Trophoblast cell (in vitro differentiated cells and primary cell): ENCODE measurements around the gene TBX4.
A peak's percentile ranks its signal among the peaks of the same experiment; 100 is the strongest.

Source experiments
- DNase-seq, 2 donors: peaks; one replicate each; pipeline ENCODE4 v3.0.0-alpha.2; 2016
- H2AFZ ChIP-seq: 2 replicates; pipeline ENCODE4 v1.6.1; 2013; ENCODE audit warnings: low read length, moderate library complexity, mild to moderate bottlenecking; ENCODE audit not compliant: insufficient read depth, poor library complexity
- H2AK5ac ChIP-seq: 2 replicates; pipeline ENCODE4 v1.6.1; 2013; ENCODE audit warnings: mild to moderate bottlenecking, low read length
- H2BK120ac ChIP-seq: 2 replicates; pipeline ENCODE4 v1.6.1; 2013; ENCODE audit warnings: low read length, mild to moderate bottlenecking, moderate library complexity; ENCODE audit not compliant: insufficient read depth, poor library complexity
- H2BK12ac ChIP-seq: 2 replicates; pipeline ENCODE4 v1.6.1; 2013; ENCODE audit warnings: mild to moderate bottlenecking, low read length, moderate library complexity
- H2BK5ac ChIP-seq: 2 replicates; pipeline ENCODE4 v1.6.1; 2013; ENCODE audit warnings: low read length, low read depth, moderate library complexity, mild to moderate bottlenecking; ENCODE audit not compliant: poor library complexity
- H3K14ac ChIP-seq: 2 replicates; pipeline ENCODE4 v1.6.1; 2013; ENCODE audit warnings: mild to moderate bottlenecking, low read length
- H3K18ac ChIP-seq: 2 replicates; pipeline ENCODE4 v1.6.1; 2013; ENCODE audit warnings: mild to moderate bottlenecking, low read length
- H3K23ac ChIP-seq: 2 replicates; pipeline ENCODE4 v1.6.1; 2013; ENCODE audit warnings: low read length
- H3K27ac ChIP-seq: 2 replicates; pipeline ENCODE4 v1.5.1; 2013; ENCODE audit warnings: low read depth, mild to moderate bottlenecking, inconsistent platforms, low read length, moderate library complexity
- H3K27me3 ChIP-seq: 2 replicates; pipeline ENCODE4 v1.6.1; 2013; ENCODE audit warnings: inconsistent platforms, mild to moderate bottlenecking, low read length, moderate library complexity; ENCODE audit not compliant: insufficient read depth
- H3K36me3 ChIP-seq, 2 experiments: 1 replicate in 1 of 2; 2 replicates in 1 of 2; pipeline ENCODE4 v1.6.1; 2013; ENCODE audit warnings: low read length in 2 of 2, mild to moderate bottlenecking in 2 of 2, moderate library complexity in 1 of 2; ENCODE audit not compliant: insufficient read depth in 2 of 2, control insufficient read depth in 1 of 2
- H3K4ac ChIP-seq: 2 replicates; pipeline ENCODE4 v1.6.1; 2013; ENCODE audit warnings: low read depth, mild to moderate bottlenecking, low read length, moderate library complexity
- H3K4me1 ChIP-seq, 2 experiments: 1 replicate in 1 of 2; 2 replicates in 1 of 2; pipeline ENCODE4 v1.6.1; 2013; ENCODE audit warnings: low read length in 2 of 2, mild to moderate bottlenecking in 2 of 2, moderate library complexity in 1 of 2; ENCODE audit not compliant: insufficient read depth in 2 of 2, control insufficient read depth in 1 of 2
- H3K4me2 ChIP-seq: 2 replicates; pipeline ENCODE4 v1.6.1; 2013; ENCODE audit warnings: inconsistent platforms, mild to moderate bottlenecking, low read length, moderate library complexity
- H3K4me3 ChIP-seq: 2 replicates; pipeline ENCODE4 v1.5.1; 2013; ENCODE audit warnings: mild to moderate bottlenecking, low read depth, low read length, inconsistent platforms
- H3K79me1 ChIP-seq: one replicate; pipeline ENCODE4 v1.6.1; 2013; ENCODE audit warnings: low read length
- H3K79me2 ChIP-seq: 2 replicates; pipeline ENCODE4 v1.6.1; 2013; ENCODE audit warnings: low read length, mild to moderate bottlenecking; ENCODE audit not compliant: control insufficient read depth, insufficient read depth, poor library complexity
- H3K9ac ChIP-seq: 2 replicates; pipeline ENCODE4 v1.6.1; 2013; ENCODE audit warnings: mild to moderate bottlenecking, low read length
- H3K9me3 ChIP-seq: 2 replicates; pipeline ENCODE4 v1.6.1; 2013; ENCODE audit warnings: low read depth, mild to moderate bottlenecking, control low read depth, inconsistent platforms, low read length; ENCODE audit not compliant: insufficient read depth
- H4K12ac ChIP-seq: 2 replicates; pipeline ENCODE4 v1.6.1; 2013; ENCODE audit warnings: low read depth, mild to moderate bottlenecking, low read length, moderate library complexity
- H4K8ac ChIP-seq: 2 replicates; pipeline ENCODE4 v1.6.1; 2013; ENCODE audit warnings: low read depth, mild to moderate bottlenecking, low read length, moderate library complexity
- H4K91ac ChIP-seq: one replicate; pipeline ENCODE4 v1.6.1; 2013; ENCODE audit warnings: low read depth, mild to moderate bottlenecking, low read length, moderate library complexity
- WGBS: extraction: QIAGEN DNeasy Blood & Tissue Kit; methylation state at CpG from one replicate; pipeline ENCODE4 v1.1.7; 2013; ENCODE audit warnings: missing lambda C conversion rate; ENCODE audit not compliant: insufficient read length, insufficient coverage; ENCODE audit errors: extremely low coverage; 5-methylcytosine and 5-hydroxymethylcytosine counted together

The TBX4 gene

DNA sequence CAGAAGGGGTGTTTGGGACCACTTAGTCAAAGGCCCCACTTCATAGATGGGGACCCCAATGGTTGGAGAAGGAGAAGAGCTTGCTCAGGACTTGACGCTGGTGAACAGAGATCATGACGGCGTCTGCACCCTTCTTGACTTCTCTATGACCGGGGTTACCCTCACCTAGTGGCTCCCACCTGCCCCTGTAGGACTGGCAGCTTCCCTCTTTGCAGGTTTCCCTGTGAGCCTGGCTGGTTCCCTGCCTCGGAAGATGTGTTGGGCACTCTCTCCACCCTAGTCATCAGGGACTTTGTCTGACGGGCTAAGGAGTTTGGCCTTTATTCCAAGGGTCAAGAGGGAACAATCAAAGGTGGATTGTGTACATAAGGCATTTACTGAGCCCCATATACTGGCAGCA lies 22.7 kb downstream of the TBX4 start:
- Histone ChIP-seq H4K12ac (no peak overlapping the region), H3K27ac (no peak overlapping the region), H4K91ac (no peak overlapping the region), H3K27me3 (no peaks in the 10 kb centered on the region), H3K9me3 (no peaks in the 10 kb centered on the region), H3K4me3 (no peak overlapping the region), H3K23ac (no peak overlapping the region), H3K14ac (no peak overlapping the region), H3K4ac (no peak overlapping the region), H3K79me1 (peaks cover 2% of the 10 kb centered on the region), H4K8ac (no peak overlapping the region), H2BK5ac (no peak overlapping the region), H3K79me2 (no peaks in the 10 kb centered on the region), H3K4me1 (peaks cover 22 to 28% of the 10 kb centered on the region in 2 experiments), H3K18ac (no peak overlapping the region), H2BK12ac (no peak overlapping the region), H2AK5ac (no peak overlapping the region), H2BK120ac (no peak overlapping the region), H3K4me2 (no peak overlapping the region), H3K9ac (no peak overlapping the region), H2AFZ (no peak overlapping the region), H3K36me3 (no peaks in the 10 kb centered on the region)
- DNase-seq = no peak
- no CpG with 5 or more reads among the region's 6 CpGs for WGBS

DNA sequence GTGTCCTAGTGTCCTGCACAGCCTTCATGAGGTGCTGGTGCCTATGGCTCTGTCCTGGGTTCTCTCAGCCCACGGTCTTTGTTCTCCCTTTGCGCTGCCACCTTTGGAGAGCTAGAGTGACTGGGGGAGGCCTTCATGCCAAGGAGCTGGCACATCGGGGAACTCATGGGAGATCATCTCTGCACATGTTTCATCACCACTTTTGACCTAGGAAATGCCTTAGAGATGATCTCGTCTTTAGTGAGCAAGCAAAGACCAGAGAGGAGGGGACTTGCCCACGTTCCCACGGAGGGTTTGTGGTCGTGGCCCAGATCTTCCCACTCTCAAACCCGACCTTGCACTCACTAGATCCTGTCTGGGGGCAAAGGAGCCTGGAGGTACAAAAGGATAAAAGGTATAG lies 23.5 kb downstream of the TBX4 start:
- Histone ChIP-seq H3K9ac (no peak overlapping the region), H3K4me2 (no peak overlapping the region), H3K79me1 (peaks cover 2% of the 10 kb centered on the region), H3K4me1 (peaks cover 22 to 28% of the 10 kb centered on the region in 2 experiments), H3K27me3 (no peaks in the 10 kb centered on the region), H3K23ac (no peak overlapping the region), H3K18ac (no peak overlapping the region), H4K12ac (no peak overlapping the region), H3K9me3 (no peaks in the 10 kb centered on the region), H3K4me3 (no peak overlapping the region), H2AFZ (no peak overlapping the region), H2BK12ac (no peak overlapping the region), H2BK5ac (no peak overlapping the region), H3K36me3 (no peaks in the 10 kb centered on the region), H3K79me2 (no peaks in the 10 kb centered on the region), H4K8ac (no peak overlapping the region), H3K4ac (no peak overlapping the region), H3K27ac (no peak overlapping the region), H2AK5ac (no peak overlapping the region), H4K91ac (no peak overlapping the region), H2BK120ac (no peak overlapping the region), H3K14ac (no peak overlapping the region)
- WGBS = no CpG with 5 or more reads among the region's 8 CpGs
- no peak for DNase-seq

DNA sequence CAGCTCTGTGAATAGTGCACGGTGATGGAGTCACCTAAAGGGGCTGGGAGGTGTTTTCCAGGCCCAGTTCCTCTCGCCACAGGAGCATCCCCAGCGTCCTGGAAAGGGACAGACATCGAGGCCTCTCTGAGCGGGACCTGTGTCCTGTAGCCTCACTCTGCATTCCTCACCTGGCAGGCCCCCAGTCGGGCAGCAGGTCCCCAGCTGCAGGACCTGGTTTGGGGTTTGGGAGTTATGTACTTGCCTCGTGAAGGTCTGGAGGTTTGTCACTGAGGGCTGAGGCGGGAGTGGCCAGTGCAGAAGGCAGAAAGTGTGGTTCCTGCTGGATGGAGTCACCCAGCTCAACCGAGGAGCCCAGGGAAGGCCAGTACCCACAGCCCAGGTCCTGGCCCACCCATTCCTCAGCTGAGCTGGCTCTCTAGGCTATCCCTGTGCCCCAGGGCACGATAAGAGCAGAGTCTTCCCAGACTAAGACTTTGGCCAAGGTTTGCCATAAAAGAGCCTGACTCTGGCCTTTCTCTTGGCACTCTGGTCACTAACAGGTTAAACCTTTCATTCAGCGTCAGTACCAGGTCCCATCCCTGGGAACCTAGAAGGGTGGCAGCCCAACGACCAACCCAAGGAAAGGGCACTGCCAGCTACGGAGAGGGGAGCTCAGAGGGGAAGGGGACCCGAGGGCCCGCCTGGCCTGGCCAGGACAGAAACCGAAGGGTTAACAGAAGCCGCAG lies 24.4 kb downstream of the TBX4 start:
- Histone ChIP-seq H2AK5ac (no peak overlapping the region), H3K9ac (no peak overlapping the region), H3K36me3 (no peaks in the 10 kb centered on the region), H3K9me3 (no peaks in the 10 kb centered on the region), H3K4ac (no peak overlapping the region), H2AFZ (no peak overlapping the region), H2BK12ac (peak overlapping the region; percentile 3), H3K27ac (no peak overlapping the region), H3K27me3 (no peaks in the 10 kb centered on the region), H3K18ac (peak overlapping the region; percentile 7), H3K23ac (no peak overlapping the region), H4K91ac (peak overlapping the region; percentile 23), H3K79me2 (no peaks in the 10 kb centered on the region), H3K4me3 (no peak overlapping the region), H4K8ac (no peak overlapping the region), H2BK5ac (no peak overlapping the region), H3K14ac (no peak overlapping the region), H3K4me2 (no peak overlapping the region), H2BK120ac (no peak overlapping the region), H3K4me1 (peaks cover 22 to 28% of the 10 kb centered on the region in 2 experiments), H3K79me1 (peaks cover 2% of the 10 kb centered on the region), H4K12ac (no peak overlapping the region)
- DNase-seq = no peak
- no CpG with 5 or more reads among the region's 17 CpGs for WGBS

DNA sequence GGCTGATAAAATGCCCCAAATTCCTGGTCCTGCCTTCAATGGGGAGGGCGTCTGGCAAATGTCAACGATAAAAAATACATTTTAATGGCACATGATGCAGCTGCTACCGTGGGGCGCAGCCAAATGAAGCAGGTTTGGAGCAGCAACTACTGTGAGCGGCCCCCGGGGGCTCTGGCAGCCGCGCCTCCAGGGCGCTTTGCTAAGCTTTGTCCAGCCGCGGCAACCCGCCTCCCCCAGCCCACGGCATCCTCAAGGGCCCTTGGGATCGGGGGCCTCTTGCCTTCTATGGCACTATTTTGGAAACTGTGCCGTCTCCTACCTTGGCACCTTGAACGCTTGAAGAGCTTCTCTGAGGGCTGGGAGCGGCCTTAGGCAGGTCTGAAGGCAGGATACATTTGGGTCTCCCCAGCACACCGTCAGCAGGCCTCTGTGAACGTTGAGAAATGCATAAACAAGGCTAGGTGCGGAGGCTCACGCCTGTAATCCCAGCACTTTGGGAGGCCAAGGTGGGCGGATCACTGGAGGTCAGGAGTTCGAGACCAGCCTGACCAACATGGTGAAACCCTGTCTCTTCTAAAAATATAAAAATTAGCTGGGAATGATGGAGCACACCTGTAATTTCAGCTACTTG lies 25.1 kb downstream of the TBX4 start:
- H3K79me2 ChIP-seq = no peaks in the 10 kb centered on the region
- H3K36me3 ChIP-seq = no peaks in the 10 kb centered on the region
- H3K27me3 ChIP-seq = no peaks in the 10 kb centered on the region
- DNase-seq = no peak
- no peak overlapping the region for H3K18ac ChIP-seq
- H4K8ac ChIP-seq = no peak overlapping the region
- H3K79me1 ChIP-seq = peaks cover 2% of the 10 kb centered on the region
- H3K4me3 ChIP-seq = no peak overlapping the region
- H3K14ac ChIP-seq = no peak overlapping the region
- no peak overlapping the region for H3K4me2 ChIP-seq
- H2AFZ ChIP-seq = no peak overlapping the region
- no peak overlapping the region for H4K91ac ChIP-seq
- H3K9ac ChIP-seq = no peak overlapping the region
- WGBS = no CpG with 5 or more reads among the region's 23 CpGs
- peaks cover under 1% of the 10 kb centered on the region for H3K9me3 ChIP-seq
- peaks cover 22 to 28% of the 10 kb centered on the region in 2 experiments for H3K4me1 ChIP-seq
- no peak overlapping the region for H2AK5ac ChIP-seq
- H4K12ac ChIP-seq = no peak overlapping the region
- no peak overlapping the region for H2BK120ac ChIP-seq
- H3K4ac ChIP-seq = no peak overlapping the region
- no peak overlapping the region for H3K27ac ChIP-seq
- H3K23ac ChIP-seq = no peak overlapping the region
- H2BK5ac ChIP-seq = no peak overlapping the region
- H2BK12ac ChIP-seq = no peak overlapping the region
